ENCODE data around the gene MTA2. TPM values are rescaled to one million over a fixed set of nuclear protein-coding genes. Genes with fewer than 3 reads are reported as not detected.

MTA2 gene
- total and polyA plus RNA-seq, 2 donors (not counting 1 experiment from before 2014, with no cell fraction given): 37.2 to 139 TPM

GRCh38 chr11:62546929-62547625 is 54.6 kb downstream of the MTA2 start:
- H2AFZ ChIP-seq (ENCODE audit: insufficient read depth, low read depth, low read length, poor library complexity, severe bottlenecking): peak overlapping the region; percentile 62
- intact Hi-C loops (cut with micrococcal nuclease): loop anchor here (1.0 kb wide), 1 partner anchor 9 kb away; no protein-coding TSS in a partner anchor
- H3K4me1 Mint-ChIP-seq: peaks cover 73% of the 10 kb centered on the region
- no peak for ATAC-seq (ENCODE audit: low read depth)
- H3K9me3 Mint-ChIP-seq (ENCODE audit: insufficient read depth): no peaks in the 10 kb centered on the region
- peak overlapping the region; percentile 97 for H3K4me2 ChIP-seq (replicated peaks; ENCODE audit: low read depth, low read length, poor library complexity, severe bottlenecking)
- peak overlapping the region; percentile 97 for H3K4me3 Mint-ChIP-seq
- H3K9me3 ChIP-seq (ENCODE audit: control extremely low read depth in 1 of 3, control insufficient read depth in 2 of 3, insufficient read depth in 1 of 3, low read length in 2 of 3): no peaks in the 10 kb centered on the region
- POLR2A ChIA-PET: interaction anchor here (0.6 to 1.3 kb wide), 4 partner anchors 8 to 1192 kb away, joined by 3 to 8 read pairs (median 6); partner anchors contain the start of gene TUT1
- no peak for TF ChIP-seq EZH2 (IDR thresholded peaks at IDR 0.05; ENCODE audit: borderline replicate concordance, insufficient read depth, low read depth, low read length, poor library complexity, severe bottlenecking)
- TF ChIP-seq CTCF (IDR thresholded peaks at IDR 0.05): no peak
- DNase-seq: no peak
- H3K4me3 ChIP-seq (ENCODE audit: control extremely low read depth in 1 of 5, extremely low read depth in 1 of 5, insufficient read depth in 1 of 5, low read depth in 2 of 5, low read length in 4 of 5): peak overlapping the region; percentile 42 to 99 (median 93)
- H3K79me2 ChIP-seq (ENCODE audit: control insufficient read depth, insufficient read depth, low read length): peaks cover 55% of the 10 kb centered on the region
- H3K4me1 ChIP-seq (ENCODE audit: control insufficient read depth in 2 of 2, insufficient read depth in 2 of 2, low read length in 2 of 2): peaks cover 52 to 68% of the 10 kb centered on the region in 2 donors
- H3K27ac ChIP-seq (ENCODE audit: low read length in 2 of 2): peak overlapping the region; percentile 91 to 94
- CTCF ChIA-PET: interaction anchor here (1.0 to 2.6 kb wide), 7 partner anchors 8 to 122 kb away, joined by 3 to 14 read pairs (median 5); partner anchors contain the start of gene TUT1
- H3K9ac ChIP-seq (ENCODE audit: low read length): peak overlapping the region; percentile 98
- peak overlapping the region; percentile 71 for H3K27ac Mint-ChIP-seq
- no peaks in the 10 kb centered on the region for H3K27me3 Mint-ChIP-seq
- no peaks in the 10 kb centered on the region for H3K27me3 ChIP-seq (replicated peaks in 1 of 4; ENCODE audit: control extremely low read depth in 1 of 4, control insufficient read depth in 3 of 4, insufficient read depth in 4 of 4, low read length in 3 of 4)
- H3K36me3 ChIP-seq (replicated peaks in 1 of 2; ENCODE audit: control extremely low read depth in 1 of 2, control insufficient read depth in 1 of 2, extremely low read depth in 1 of 2, insufficient read depth in 2 of 2, low read length in 1 of 2): no peaks in the 10 kb centered on the region
- H4K20me1 ChIP-seq (ENCODE audit: control insufficient read depth, insufficient read depth, low read length, poor library complexity, severe bottlenecking): peaks cover 38% of the 10 kb centered on the region
- 20% methylated on average over 37 of the region's 40 CpGs for WGBS (ENCODE audit: insufficient coverage)

Measured in B cell (primary cell).